Bronchial epithelial cell (primary cell): ENCODE data around the gene GPR75. TPM values are rescaled to one million over a fixed set of nuclear protein-coding genes. Genes with fewer than 3 reads are reported as not detected.

Source experiments
- DNase-seq: peaks from one replicate; pipeline ENCODE4 v3.0.0-alpha.2; 2010; ENCODE audit warnings: low read depth
- FAIRE-seq: peaks from 2 replicates; lab custom pipeline; 2011; peaks lifted over from hg19 to GRCh38; lab: Jason Lieb, UNC
- H3K27me3 ChIP-seq: 2 replicates; pipeline ENCODE4 v1.5.1; 2011; ENCODE audit warnings: low read length; ENCODE audit not compliant: control insufficient read depth, insufficient read depth
- H3K36me3 ChIP-seq: 2 replicates; pipeline ENCODE4 v1.5.1; 2011; ENCODE audit warnings: low read length; ENCODE audit not compliant: control insufficient read depth, insufficient read depth
- H3K4me3 ChIP-seq: 2 replicates; pipeline ENCODE4 v1.5.1; 2011; ENCODE audit warnings: mild to moderate bottlenecking, low read depth, low read length, control low read depth
- CTCF ChIP-seq: IDR thresholded peaks from 2 replicates; pipeline ENCODE4 v1.5.1; 2011; ENCODE audit warnings: mild to moderate bottlenecking, moderate library complexity, low read length, control low read depth, inconsistent platforms; ENCODE audit not compliant: insufficient read depth, severe bottlenecking
- total RNA-seq: library from RNA; depleted of rRNA; stranded (reverse); fragments of >200 nt; gene quantifications from 2 replicates; pipeline ENCODE4 v1.2.1, GENCODE V29; 2014

The GPR75 gene
- 0.79 and 1.7 TPM in 2 replicates for total RNA-seq

GRCh38 chr2:53859206-53860181 is at the start of gene GPR75:
Gene GPR75 (minus strand): TSS chr2:53859967. CDS start chr2:53854756, 5,211 bp downstream.
- peaks cover 1% of the 10 kb centered on the region for H3K36me3 ChIP-seq
- no peak for FAIRE-seq
- peak; percentile 18 for DNase-seq
- H3K27me3 ChIP-seq: no peaks in the 10 kb centered on the region
- TF ChIP-seq CTCF: no peak
- H3K4me3 ChIP-seq: peak within 1 kb of the TSS; percentile 42

DNA sequence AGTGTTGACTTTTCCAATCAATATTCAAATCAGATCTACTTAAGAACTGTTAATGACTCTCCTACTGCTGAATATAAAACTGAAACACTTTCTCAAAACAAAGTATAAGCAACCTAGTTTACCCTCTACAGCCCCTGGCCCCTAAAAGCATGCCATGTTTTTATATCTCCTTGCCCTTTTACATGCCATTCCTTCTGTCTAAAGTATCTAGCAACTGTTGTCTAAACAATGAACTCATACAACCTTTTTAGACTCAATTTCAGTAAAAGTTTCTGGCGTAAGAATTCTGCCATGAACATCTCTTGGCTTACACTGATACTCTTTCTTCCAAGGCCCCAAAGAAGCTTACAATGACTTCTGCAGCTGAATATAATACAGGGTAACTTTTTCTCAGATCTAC is 47.8 kb upstream of the GPR75 start:
- Histone ChIP-seq H3K27me3 (no peaks in the 10 kb centered on the region), H3K36me3 (peaks cover 12% of the 10 kb centered on the region), H3K4me3 (no peak overlapping the region)
- TF ChIP-seq CTCF: no peak
- no peak for FAIRE-seq
- no peak for DNase-seq

- no peak overlapping the region for H3K4me3 ChIP-seq
- no peaks in the 10 kb centered on the region for H3K27me3 ChIP-seq
- FAIRE-seq (no peak), DNase-seq (no peak)
- TF ChIP-seq CTCF: no peak
- H3K36me3 ChIP-seq: peaks cover 13% of the 10 kb centered on the region
These were observed 45.6 kb upstream of the GPR75 start for GRCh38 chr2:53905396-53905795.

DNA sequence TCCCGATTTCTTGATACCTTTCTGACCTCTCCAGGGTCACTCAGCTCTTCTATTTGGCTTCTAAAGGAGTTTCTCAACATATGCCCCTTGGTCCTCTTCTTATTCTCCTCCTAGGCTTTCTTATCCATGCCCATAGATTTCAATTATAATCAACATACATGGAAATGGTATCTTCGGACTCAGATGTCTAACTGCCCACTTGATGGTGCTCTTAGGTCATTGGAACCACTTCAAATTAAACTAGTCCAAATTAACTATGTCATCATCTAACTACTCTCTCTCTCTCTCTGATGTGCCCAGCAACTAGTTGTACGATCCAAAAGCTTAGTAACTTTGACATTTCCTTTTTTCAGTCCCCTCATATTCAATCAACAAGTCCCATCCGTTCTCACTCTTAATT is 43.2 kb upstream of the GPR75 start:
- no peak for TF ChIP-seq CTCF
- Histone ChIP-seq H3K4me3 (no peak overlapping the region), H3K36me3 (peaks cover 14% of the 10 kb centered on the region), H3K27me3 (no peaks in the 10 kb centered on the region)
- DNase-seq: no peak
- FAIRE-seq: no peak

GRCh38 chr2:53901192-53901591 is 41.4 kb upstream of the GPR75 start:
- DNase-seq: no peak
- no peak for TF ChIP-seq CTCF
- Histone ChIP-seq H3K36me3 (peaks cover 14% of the 10 kb centered on the region), H3K27me3 (no peaks in the 10 kb centered on the region), H3K4me3 (no peak overlapping the region)
- no peak for FAIRE-seq
